HepG2 (cell line): ENCODE data around the gene TMEM134.

Experiments
- CBX5 ChIP-seq: sonication (generic); formaldehyde crosslinking; IDR thresholded peaks from 2 replicates; pipeline ENCODE4 v1.4.0; 2020; ENCODE audit warnings: missing genetic modification reagents, borderline replicate concordance
- CHD2 ChIP-seq: IDR thresholded peaks from 2 replicates; pipeline ENCODE4 v1.6.1; 2011; ENCODE audit warnings: low read depth, low read length, improper control_type of control experiment
- GATAD2A ChIP-seq: IDR thresholded peaks from 2 replicates; pipeline ENCODE4 v1.6.1; 2016
- HCFC1 ChIP-seq: fragments of 150-350 bp; IDR thresholded peaks from 2 replicates; pipeline ENCODE4 v1.6.1; 2014; ENCODE audit warnings: low read depth, low read length
- KLF11 ChIP-seq: IDR thresholded peaks from 2 replicates; pipeline ENCODE4 v1.6.1; 2016; ENCODE audit warnings: missing compliant biosample characterization
- POLR2AphosphoS5 ChIP-seq: IDR thresholded peaks from 2 replicates; pipeline ENCODE4 v1.6.1; 2012; ENCODE audit warnings: low read depth, low read length
- SMAD3 ChIP-seq: sonication (generic); formaldehyde crosslinking; IDR thresholded peaks from 2 replicates; pipeline ENCODE4 v1.4.0; 2020; ENCODE audit warnings: missing genetic modification reagents
- SNAPC4 ChIP-seq: sonication (generic); formaldehyde crosslinking; IDR thresholded peaks from 2 replicates; pipeline ENCODE4 v1.4.0; 2020; ENCODE audit warnings: mild to moderate bottlenecking, missing genetic modification reagents
- ZBTB7A ChIP-seq: sonication (generic); formaldehyde crosslinking; IDR thresholded peaks from 2 replicates; pipeline ENCODE4 v1.8.0; 2022; ENCODE audit warnings: mild to moderate bottlenecking, missing genetic modification reagents
- ZFX ChIP-seq: sonication (generic); formaldehyde crosslinking; IDR thresholded peaks from 2 replicates; pipeline ENCODE4 v1.4.0; 2020; ENCODE audit warnings: mild to moderate bottlenecking, low read depth, missing genetic modification reagents, moderate library complexity
- ZNF318 ChIP-seq: sonication (generic); formaldehyde crosslinking; IDR thresholded peaks from 2 replicates; pipeline ENCODE4 v1.4.0; 2020; ENCODE audit warnings: mild to moderate bottlenecking, missing genetic modification reagents
- ZNF343 ChIP-seq: sonication (generic); formaldehyde crosslinking; IDR thresholded peaks from 2 replicates; pipeline ENCODE4 v1.4.0; 2020; ENCODE audit warnings: mild to moderate bottlenecking, missing genetic modification reagents
- TF ChIP-seq, protein P1 (sequence below): sonication (generic); formaldehyde crosslinking; IDR thresholded peaks from 2 replicates; pipeline ENCODE4 v1.5.0; 2020; ENCODE audit warnings: mild to moderate bottlenecking, missing genetic modification reagents, moderate library complexity
- TF ChIP-seq, protein P2 (sequence below): sonication (generic); formaldehyde crosslinking; IDR thresholded peaks from 2 replicates; pipeline ENCODE4 v1.4.0; 2020; ENCODE audit warnings: low read depth, mild to moderate bottlenecking, missing genetic modification reagents

GRCh38 chr11:67418476-67419281 is 50.4 kb downstream of the TMEM134 start:
- TF ChIP-seq SMAD3 (CRISPR knock-in tag), result no peak
- TF ChIP-seq POLR2AphosphoS5, result no peak
- TF ChIP-seq KLF11, result no peak
- no peak for TF ChIP-seq ZBTB7A (CRISPR knock-in tag)
- TF ChIP-seq SNAPC4, result no peak
- TF ChIP-seq ZNF343, result no peak
- no peak for TF ChIP-seq HCFC1
- TF ChIP-seq, protein P1, sequence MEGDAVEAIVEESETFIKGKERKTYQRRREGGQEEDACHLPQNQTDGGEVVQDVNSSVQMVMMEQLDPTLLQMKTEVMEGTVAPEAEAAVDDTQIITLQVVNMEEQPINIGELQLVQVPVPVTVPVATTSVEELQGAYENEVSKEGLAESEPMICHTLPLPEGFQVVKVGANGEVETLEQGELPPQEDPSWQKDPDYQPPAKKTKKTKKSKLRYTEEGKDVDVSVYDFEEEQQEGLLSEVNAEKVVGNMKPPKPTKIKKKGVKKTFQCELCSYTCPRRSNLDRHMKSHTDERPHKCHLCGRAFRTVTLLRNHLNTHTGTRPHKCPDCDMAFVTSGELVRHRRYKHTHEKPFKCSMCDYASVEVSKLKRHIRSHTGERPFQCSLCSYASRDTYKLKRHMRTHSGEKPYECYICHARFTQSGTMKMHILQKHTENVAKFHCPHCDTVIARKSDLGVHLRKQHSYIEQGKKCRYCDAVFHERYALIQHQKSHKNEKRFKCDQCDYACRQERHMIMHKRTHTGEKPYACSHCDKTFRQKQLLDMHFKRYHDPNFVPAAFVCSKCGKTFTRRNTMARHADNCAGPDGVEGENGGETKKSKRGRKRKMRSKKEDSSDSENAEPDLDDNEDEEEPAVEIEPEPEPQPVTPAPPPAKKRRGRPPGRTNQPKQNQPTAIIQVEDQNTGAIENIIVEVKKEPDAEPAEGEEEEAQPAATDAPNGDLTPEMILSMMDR (CRISPR knock-in tag), result no peak
- no peak for TF ChIP-seq GATAD2A
- TF ChIP-seq CHD2, result no peak
- no peak for TF ChIP-seq ZNF318 (CRISPR knock-in tag)
- TF ChIP-seq CBX5 (CRISPR knock-in tag), result no peak
- TF ChIP-seq ZFX (CRISPR knock-in tag), result no peak
- TF ChIP-seq, protein P2, sequence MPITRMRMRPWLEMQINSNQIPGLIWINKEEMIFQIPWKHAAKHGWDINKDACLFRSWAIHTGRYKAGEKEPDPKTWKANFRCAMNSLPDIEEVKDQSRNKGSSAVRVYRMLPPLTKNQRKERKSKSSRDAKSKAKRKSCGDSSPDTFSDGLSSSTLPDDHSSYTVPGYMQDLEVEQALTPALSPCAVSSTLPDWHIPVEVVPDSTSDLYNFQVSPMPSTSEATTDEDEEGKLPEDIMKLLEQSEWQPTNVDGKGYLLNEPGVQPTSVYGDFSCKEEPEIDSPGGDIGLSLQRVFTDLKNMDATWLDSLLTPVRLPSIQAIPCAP (CRISPR knock-in tag), result no peak
